Measurements from ENCODE around the gene ZIM2.

ZIM2 gene

GRCh38 chr19:56823417-56823816 lies 17.1 kb downstream of the ZIM2 start:
- DNase-seq (ENCODE audit: low read depth in 1 of 2, low spot score in 1 of 2), result no peak
- H3K27me3 ChIP-seq (ENCODE audit: insufficient read depth, poor library complexity, severe bottlenecking), result no peaks in the 10 kb centered on the region
- TF ChIP-seq SPI1 (IDR thresholded peaks at IDR 0.05; ENCODE audit: borderline replicate concordance, low read depth), result no peak
- TF ChIP-seq CTCF (IDR thresholded peaks at IDR 0.05; ENCODE audit: insufficient read depth, low read length), result no peak
- TF ChIP-seq REST (IDR thresholded peaks at IDR 0.05; ENCODE audit: insufficient replicate concordance, low read depth), result no peak
- TF ChIP-seq GABPA (IDR thresholded peaks at IDR 0.05; ENCODE audit: low read depth), result no peak
- no peak for TF ChIP-seq POLR2AphosphoS5 (IDR thresholded peaks at IDR 0.05; ENCODE audit: low read depth)
- no peak overlapping the region for H3K27ac ChIP-seq (replicated peaks)
- H3K4me3 ChIP-seq (replicated peaks; ENCODE audit: insufficient read depth, low read length), result no peak overlapping the region

- no peak overlapping the region for H3K4me3 ChIP-seq (replicated peaks; ENCODE audit: insufficient read depth, low read length)
- DNase-seq (ENCODE audit: low read depth in 1 of 2, low spot score in 1 of 2), result no peak
- no peaks in the 10 kb centered on the region for H3K27me3 ChIP-seq (ENCODE audit: insufficient read depth, poor library complexity, severe bottlenecking)
- no peak overlapping the region for H3K27ac ChIP-seq (replicated peaks)
- TF ChIP-seq POLR2AphosphoS5 (IDR thresholded peaks at IDR 0.05; ENCODE audit: low read depth), result no peak
- TF ChIP-seq GABPA (IDR thresholded peaks at IDR 0.05; ENCODE audit: low read depth), result no peak
- TF ChIP-seq REST (IDR thresholded peaks at IDR 0.05; ENCODE audit: insufficient replicate concordance, low read depth), result no peak
- no peak for TF ChIP-seq CTCF (IDR thresholded peaks at IDR 0.05; ENCODE audit: insufficient read depth, low read length)
- no peak for TF ChIP-seq SPI1 (IDR thresholded peaks at IDR 0.05; ENCODE audit: borderline replicate concordance, low read depth)
These were observed 17.8 kb downstream of the ZIM2 start for GRCh38 chr19:56822755-56823154.

- no peak for DNase-seq (ENCODE audit: low read depth in 1 of 2, low spot score in 1 of 2)
- H3K27ac ChIP-seq (replicated peaks), result no peak overlapping the region
- H3K4me3 ChIP-seq (replicated peaks; ENCODE audit: insufficient read depth, low read length), result no peak overlapping the region
- TF ChIP-seq POLR2AphosphoS5 (IDR thresholded peaks at IDR 0.05; ENCODE audit: low read depth) (no peak), GABPA (IDR thresholded peaks at IDR 0.05; ENCODE audit: low read depth) (no peak), SPI1 (IDR thresholded peaks at IDR 0.05; ENCODE audit: borderline replicate concordance, low read depth) (no peak), REST (IDR thresholded peaks at IDR 0.05; ENCODE audit: insufficient replicate concordance, low read depth) (no peak), CTCF (IDR thresholded peaks at IDR 0.05; ENCODE audit: insufficient read depth, low read length) (no peak)
- H3K27me3 ChIP-seq (ENCODE audit: insufficient read depth, poor library complexity, severe bottlenecking), result no peaks in the 10 kb centered on the region
These were observed 18.9 kb downstream of the ZIM2 start for GRCh38 chr19:56821675-56822074.

Measured in HL-60 (cell line).